H54 (cell line): ENCODE data around the gene MBOAT2.

Experiments
- DNase-seq: peaks from one replicate; pipeline ENCODE4 v3.0.0; 2011; ENCODE audit warnings: low spot score, mixed read lengths; ENCODE audit not compliant: insufficient read length
- FAIRE-seq: peaks from 3 replicates; lab custom pipeline; 2011; peaks lifted over from hg19 to GRCh38; lab: Jason Lieb, UNC
- POLR2A ChIP-seq: IDR thresholded peaks from 2 replicates; pipeline ENCODE4 v1.6.1; 2011; ENCODE audit warnings: low read depth, mild to moderate bottlenecking, low read length

The MBOAT2 gene

GRCh38 chr2:8870441-8870840, 133.0 kb downstream of the MBOAT2 start:
- TF ChIP-seq POLR2A: no peak
- no peak for FAIRE-seq
- DNase-seq: no peak

- no peak for DNase-seq
- TF ChIP-seq POLR2A: no peak
- FAIRE-seq: no peak
These were observed 136.1 kb downstream of the MBOAT2 start for GRCh38 chr2:8867363-8867762.

DNA sequence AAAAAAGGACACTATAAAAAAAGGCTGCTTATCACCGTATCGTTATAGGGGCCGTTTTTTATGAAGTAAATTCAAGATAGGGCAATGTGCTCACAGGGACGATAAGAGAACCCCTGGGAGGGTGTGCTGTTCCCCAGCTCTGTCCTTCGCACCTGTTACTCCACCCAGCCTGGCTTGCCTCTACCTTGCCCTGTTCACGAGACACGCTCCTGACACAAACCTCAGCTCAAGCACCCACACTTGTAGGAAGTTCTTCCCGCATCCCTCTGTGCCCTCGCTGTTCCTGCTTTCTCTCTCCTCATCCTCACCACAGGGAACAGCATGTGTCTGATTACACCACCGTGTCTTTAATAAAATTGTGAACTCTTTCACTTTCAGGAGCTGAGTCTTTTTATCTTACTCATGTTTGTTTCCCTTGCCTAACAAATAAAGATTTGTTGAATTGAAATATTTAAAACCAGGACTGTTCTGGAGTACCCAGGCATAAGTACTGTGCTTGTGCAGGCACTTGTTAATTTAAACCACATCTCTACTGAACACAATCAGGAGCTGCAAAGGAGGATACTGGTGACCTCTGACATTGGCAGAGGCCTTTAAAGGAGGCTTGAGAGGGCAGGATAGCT, 140.0 kb downstream of the MBOAT2 start:
- no peak for DNase-seq
- FAIRE-seq: no peak
- no peak for TF ChIP-seq POLR2A

GRCh38 chr2:8862230-8862629, 141.3 kb downstream of the MBOAT2 start:
- DNase-seq: no peak
- no peak for TF ChIP-seq POLR2A
- FAIRE-seq: no peak

DNA sequence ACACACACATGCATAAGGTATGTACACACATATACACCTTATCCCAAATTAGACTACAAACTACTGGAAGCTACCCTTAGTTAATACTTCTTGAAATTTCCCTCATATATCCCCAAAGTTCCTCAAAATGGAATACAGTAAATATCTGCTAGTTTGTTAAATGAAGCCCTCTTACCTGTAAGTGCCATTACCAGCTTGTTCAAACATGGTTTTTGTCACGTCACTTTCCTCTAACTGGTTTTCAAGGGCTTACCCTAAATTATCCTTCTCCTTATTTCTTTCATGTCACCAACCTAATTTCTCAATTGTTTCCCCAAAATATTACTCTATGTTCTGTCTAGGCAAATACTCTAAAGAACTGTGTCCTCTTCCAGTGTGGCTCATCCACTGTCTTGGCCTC, 141.7 kb downstream of the MBOAT2 start:
- TF ChIP-seq POLR2A: no peak
- FAIRE-seq (no peak), DNase-seq (no peak)

DNA sequence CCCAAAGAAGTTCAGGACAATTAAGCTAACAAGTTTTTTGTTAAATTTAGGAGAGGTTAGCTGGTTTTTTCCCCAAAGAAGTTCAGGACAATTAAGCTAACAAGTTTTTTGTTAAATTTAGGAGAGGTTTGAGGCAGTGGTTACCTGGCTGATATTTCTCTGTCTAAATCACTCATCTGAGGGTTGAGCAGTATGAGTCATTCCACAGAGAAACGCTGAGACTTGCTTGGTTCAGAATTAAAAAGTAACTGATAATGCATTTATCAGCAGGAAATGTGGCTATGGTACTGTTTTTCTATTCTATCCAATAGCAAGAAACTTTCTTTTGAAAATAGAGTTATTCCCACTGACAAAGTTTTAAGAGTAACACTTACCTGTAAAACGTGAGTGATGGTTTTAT, 143.2 kb downstream of the MBOAT2 start:
- TF ChIP-seq POLR2A: no peak
- no peak for DNase-seq
- no peak for FAIRE-seq

DNA sequence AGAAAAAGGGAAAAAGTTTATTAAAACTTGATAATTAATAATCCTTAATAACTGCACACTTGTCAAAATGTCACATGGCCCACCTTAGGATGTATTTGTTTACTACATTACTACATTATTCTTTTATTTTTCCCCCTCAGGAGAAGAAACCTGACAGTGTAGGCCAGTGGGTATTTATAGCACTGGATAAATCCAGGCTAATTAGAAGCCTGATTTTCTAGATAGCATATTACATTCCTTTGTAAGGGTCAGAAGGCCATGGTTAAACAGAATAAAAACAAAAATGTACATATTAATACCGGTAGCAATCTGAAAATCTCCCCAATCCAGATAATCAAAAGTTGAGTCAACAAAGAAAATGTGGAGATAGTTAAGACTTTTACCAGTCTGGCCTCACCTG, 144.6 kb downstream of the MBOAT2 start:
- no peak for TF ChIP-seq POLR2A
- no peak for FAIRE-seq
- no peak for DNase-seq

DNA sequence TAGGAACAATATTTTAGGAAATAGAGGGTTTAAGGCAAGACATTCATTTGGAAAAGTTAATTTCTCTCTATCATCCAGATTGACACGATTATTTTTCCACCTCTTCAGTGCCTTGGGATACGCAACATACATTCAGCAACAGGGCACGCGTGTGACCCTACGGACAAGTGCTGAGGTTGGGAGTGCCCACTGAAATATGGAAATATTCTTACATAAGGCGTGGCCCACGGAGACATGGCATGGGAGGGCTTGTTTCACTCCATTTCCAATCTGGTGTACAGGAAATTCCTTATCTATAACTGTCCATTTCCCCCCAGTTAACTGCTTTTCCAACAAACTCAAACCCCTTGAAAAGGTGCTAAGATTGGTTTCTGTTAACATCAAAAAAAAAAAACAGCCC, 145.2 kb downstream of the MBOAT2 start:
- no peak for TF ChIP-seq POLR2A
- FAIRE-seq: no peak
- DNase-seq: no peak

GRCh38 chr2:8857709-8858108, 145.8 kb downstream of the MBOAT2 start:
- FAIRE-seq: no peak
- no peak for TF ChIP-seq POLR2A

DNA sequence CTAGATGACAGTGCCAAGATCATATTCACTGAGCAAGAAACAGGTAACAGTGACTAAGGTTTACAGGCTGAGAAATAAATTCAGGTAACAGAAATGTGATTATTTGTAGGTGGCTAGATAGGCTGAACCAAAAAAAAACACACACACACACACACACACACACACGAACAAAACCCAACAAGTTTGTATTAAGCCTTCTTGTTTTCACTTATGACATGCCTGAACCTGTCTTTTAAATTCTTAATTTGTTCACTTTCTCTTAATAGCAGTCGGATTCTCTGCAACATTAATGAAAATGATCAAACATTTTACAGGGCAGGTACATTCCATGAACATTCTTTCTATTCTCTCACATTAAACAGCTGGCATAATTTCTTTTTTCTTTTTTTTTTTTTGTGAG, 147.3 kb downstream of the MBOAT2 start:
- FAIRE-seq (no peak), DNase-seq (no peak)
- no peak for TF ChIP-seq POLR2A

More at GRCh38 chr2:8857709-8858108, 145.8 kb downstream of the MBOAT2 start:
- DNase-seq: no peak

- TF ChIP-seq POLR2A: no peak
- FAIRE-seq: no peak
- DNase-seq: no peak
These were observed 148.5 kb downstream of the MBOAT2 start for GRCh38 chr2:8855010-8855409.

DNA sequence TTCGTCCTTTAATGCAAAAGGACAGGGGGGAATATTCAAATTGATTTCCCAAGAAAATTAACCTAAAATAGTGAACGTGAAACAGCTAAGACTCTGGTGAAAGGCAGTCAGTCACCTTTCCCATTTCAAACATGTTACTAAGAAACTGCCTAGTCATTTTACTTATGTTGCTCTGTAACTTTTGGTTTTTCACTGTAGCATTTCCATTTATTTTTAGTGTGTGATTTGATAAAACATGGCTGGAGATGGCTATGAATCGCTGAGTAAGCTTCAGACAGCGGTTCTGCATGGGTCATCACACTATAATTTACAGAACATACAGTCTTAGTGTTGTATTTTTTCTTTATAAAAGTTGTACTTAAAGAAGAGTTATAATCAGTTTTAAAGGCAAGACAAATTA, 150.1 kb downstream of the MBOAT2 start:
- DNase-seq (no peak), FAIRE-seq (no peak)
- TF ChIP-seq POLR2A: no peak

DNA sequence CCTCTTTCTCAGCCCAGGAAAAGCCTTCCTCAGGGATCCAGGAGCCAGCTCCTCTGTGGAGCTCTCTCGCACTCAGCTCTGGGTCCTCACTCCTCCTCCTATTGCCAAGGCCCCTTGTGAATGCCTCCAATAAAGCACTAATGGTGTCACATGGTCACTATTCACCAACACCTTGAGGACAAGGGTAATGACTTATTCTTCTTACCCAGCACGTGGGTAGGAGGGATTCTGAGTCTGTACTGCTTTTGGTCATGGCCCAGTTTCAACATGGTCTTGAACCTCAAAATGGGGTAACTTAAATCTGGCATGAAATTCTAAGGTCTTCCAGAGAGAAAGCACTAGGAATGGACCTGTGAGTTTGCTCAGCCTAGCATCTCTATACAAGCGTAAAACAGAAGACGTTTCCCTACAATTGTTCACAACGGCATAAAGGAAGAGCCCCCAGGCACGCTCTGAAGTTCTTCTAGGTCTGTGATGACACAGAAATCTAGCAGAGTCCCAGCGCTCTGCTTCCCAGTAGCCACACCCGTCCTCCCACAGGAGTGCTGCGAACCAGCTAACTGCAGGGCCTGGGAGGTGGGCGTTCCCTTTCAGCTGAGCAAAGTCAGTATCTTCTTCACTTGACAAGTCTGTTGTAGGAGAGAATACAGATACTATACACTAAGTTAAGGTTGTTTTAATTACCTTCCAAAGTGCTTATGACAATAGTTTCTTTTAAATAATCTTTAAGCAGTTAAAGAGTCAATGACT, 151.5 kb downstream of the MBOAT2 start:
- no peak for FAIRE-seq
- no peak for TF ChIP-seq POLR2A
- DNase-seq: no peak

- FAIRE-seq (no peak), DNase-seq (no peak)
- no peak for TF ChIP-seq POLR2A
These were observed 152.5 kb downstream of the MBOAT2 start for GRCh38 chr2:8850845-8851487.
